ENCODE results near the gene MYO18B.

- TF ChIP-seq PATZ1 (CRISPR knock-in tag; IDR thresholded peaks at IDR 0.05; ENCODE audit: borderline replicate concordance) (no peak), CSRNP3 (CRISPR knock-in tag; IDR thresholded peaks at IDR 0.05) (no peak)
Measured at GRCh38 chr22:25745341-25746011, 3.5 kb downstream of the MYO18B start.
